Right cardiac atrium (tissue), 5 donors: ENCODE results near the gene CAPN15. TPM values are rescaled to one million over a fixed set of nuclear protein-coding genes. Genes with fewer than 3 reads are reported as not detected.
A peak's percentile ranks its signal among the peaks of the same experiment; 100 is the strongest.
"Not testable (repeated sequence)": the region's sequence is repeated elsewhere in the genome, so short reads cannot be mapped to it uniquely, and the experiment has no call there.

Experiments
- ATAC-seq, 2 donors: fragments of 200-7000 bp; cut with Tn5 transposase; one replicate each; pipeline versions ENCODE4 v1.8.0 to v1.9.1; 2020; ENCODE audit warnings: moderate library complexity in 2 of 2, mild to moderate bottlenecking in 1 of 2
- DNase-seq, 3 donors: peaks; one replicate each; pipeline ENCODE4 v3.0.0-alpha.2; 2020
- H3K27ac ChIP-seq: one replicate; pipeline ENCODE4 v1.5.1; 2013; ENCODE audit warnings: mild to moderate bottlenecking, low read length, control low read depth, moderate library complexity
- H3K27me3 ChIP-seq: one replicate; pipeline ENCODE4 v1.6.1; 2013; ENCODE audit not compliant: control insufficient read depth, insufficient read depth
- H3K4me1 ChIP-seq: one replicate; pipeline ENCODE4 v1.6.1; 2013; ENCODE audit warnings: low read length; ENCODE audit not compliant: control insufficient read depth, insufficient read depth
- H3K4me3 ChIP-seq: one replicate; pipeline ENCODE4 v1.5.1; 2013; ENCODE audit warnings: low read length, control low read depth
- H3K9me3 ChIP-seq: one replicate; pipeline ENCODE4 v1.6.1; 2013; ENCODE audit warnings: low read length; ENCODE audit not compliant: control insufficient read depth
- WGBS: extraction: QIAGEN DNeasy Blood & Tissue Kit; methylation state at CpG from one replicate; pipeline ENCODE4 v1.1.7; 2013; 5-methylcytosine and 5-hydroxymethylcytosine counted together
- intact Hi-C, 4 donors: fragments of 100-400 bp; cut with DNase I; formaldehyde crosslinking; loops; one replicate each; pipeline versions ENCODE4 v1.11.0 to v1.14.0; 2022 to 2023
- polyA plus RNA-seq: library from polyadenylated mRNA; stranded (reverse); fragments of 200-250 nt; gene quantifications from one replicate; pipeline ENCODE4 v1.2.3, GENCODE V29; 2013
- total RNA-seq, 4 donors: library from RNA; stranded (reverse); fragmentation: NEBNext Ultra II Directional; extraction: Animal tissue kit (Norgen Biotek cat#: 25700); gene quantifications; one replicate each; pipeline ENCODE4 v1.2.1, GENCODE V29; 2021
- donor health status: healthy with polysubstance abuse.
- donor health status: DM: no; HTN: yes; CAD: no.
- donor health status: DM: no; HTN: no; CAD: no.
- donor health status: DM: no; HTN: yes; CAD: no; lungs with severe emphysema.
- donor health status: DM: yes; HTN: yes; CAD: no.

CAPN15 gene
- total and polyA plus RNA-seq, 5 donors: 15.4 to 22.1 (median 18.2) TPM

- intact Hi-C loops: no loop called here
- Histone ChIP-seq H3K27me3 (no peaks in the 10 kb centered on the region), H3K4me1 (no peaks in the 10 kb centered on the region), H3K4me3 (no peak overlapping the region), H3K9me3 (no peaks in the 10 kb centered on the region), H3K27ac (no peak overlapping the region)
- DNase-seq (peak; percentile 64 to 69 (median 66)), ATAC-seq (no peak)
- WGBS: 70% methylated on average over 24 of the region's 24 CpGs
These were observed 65.2 kb downstream of the CAPN15 start for GRCh38 chr16:592518-593306.

GRCh38 chr16:593406-593805, 65.9 kb downstream of the CAPN15 start:
- H3K27ac ChIP-seq: no peak overlapping the region
- DNase-seq (peak in 1 of 3 donors; percentile 14), ATAC-seq (no peak)
- H3K27me3 ChIP-seq: no peaks in the 10 kb centered on the region
- H3K9me3 ChIP-seq: no peaks in the 10 kb centered on the region
- no peaks in the 10 kb centered on the region for H3K4me1 ChIP-seq
- intact Hi-C loops: no loop called here
- WGBS: 91% methylated on average over 9 of the region's 9 CpGs
- H3K4me3 ChIP-seq: no peak overlapping the region

GRCh38 chr16:593807-594206, 66.3 kb downstream of the CAPN15 start:
- Histone ChIP-seq H3K4me1 (no peaks in the 10 kb centered on the region), H3K9me3 (no peaks in the 10 kb centered on the region), H3K4me3 (no peak overlapping the region), H3K27ac (no peak overlapping the region), H3K27me3 (no peaks in the 10 kb centered on the region)
- ATAC-seq: no peak
- intact Hi-C loops: no loop called here
- DNase-seq: no peak
- WGBS: 87% methylated on average over 16 of the region's 16 CpGs

- no peak for DNase-seq
- Histone ChIP-seq H3K4me3 (no peak overlapping the region), H3K4me1 (no peaks in the 10 kb centered on the region), H3K27me3 (no peaks in the 10 kb centered on the region), H3K9me3 (no peaks in the 10 kb centered on the region), H3K27ac (no peak overlapping the region)
- WGBS: 86% methylated on average over 18 of the region's 18 CpGs
- ATAC-seq: no peak
- intact Hi-C loops: no loop called here
These were observed 67.6 kb downstream of the CAPN15 start for GRCh38 chr16:595094-595528.

DNA sequence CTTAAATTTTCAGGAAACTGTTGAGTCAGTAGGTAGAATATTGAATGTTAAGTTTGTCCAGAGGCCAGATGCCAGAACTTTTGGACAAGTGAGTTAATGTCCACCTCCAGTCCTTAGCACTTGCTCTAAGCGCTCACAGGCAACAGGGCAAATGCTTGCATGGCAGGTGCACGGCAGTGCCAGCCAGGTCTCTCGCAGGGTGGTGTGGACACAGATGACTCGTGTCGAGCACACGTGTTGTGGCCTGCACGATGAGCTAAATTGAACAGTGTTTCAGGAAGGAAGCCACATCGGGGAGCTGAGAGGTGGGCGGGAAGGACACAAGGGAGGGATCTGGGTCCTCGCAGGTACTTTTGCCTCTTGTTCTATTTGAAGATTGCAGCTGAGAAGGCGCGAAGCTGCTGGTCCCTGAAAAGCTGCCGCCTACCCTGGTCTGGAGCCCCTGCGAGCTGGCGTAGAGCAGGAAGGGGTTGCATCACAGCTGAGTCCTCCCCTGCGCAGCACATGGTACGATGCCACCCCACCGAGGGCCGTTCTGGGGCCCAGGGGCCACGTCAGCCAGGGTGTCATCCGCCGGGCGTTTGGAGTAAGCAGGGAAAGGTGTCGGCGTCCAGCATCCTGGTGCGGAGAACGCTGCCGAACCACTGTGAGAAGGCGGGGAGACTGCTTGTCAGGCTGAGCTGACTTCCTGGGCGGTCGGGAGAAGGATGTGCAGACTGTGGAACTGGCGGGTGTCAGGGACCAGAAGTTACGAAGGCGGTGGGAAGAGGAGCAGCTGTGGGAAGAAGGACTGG, 68.6 kb downstream of the CAPN15 start:
- intact Hi-C loops: no loop called here
- WGBS: 87% methylated on average over 34 of the region's 34 CpGs
- no peak for DNase-seq
- Histone ChIP-seq H3K27ac (no peak overlapping the region), H3K9me3 (no peaks in the 10 kb centered on the region), H3K27me3 (no peaks in the 10 kb centered on the region), H3K4me1 (no peaks in the 10 kb centered on the region), H3K4me3 (no peak overlapping the region)
- no peak for ATAC-seq

DNA sequence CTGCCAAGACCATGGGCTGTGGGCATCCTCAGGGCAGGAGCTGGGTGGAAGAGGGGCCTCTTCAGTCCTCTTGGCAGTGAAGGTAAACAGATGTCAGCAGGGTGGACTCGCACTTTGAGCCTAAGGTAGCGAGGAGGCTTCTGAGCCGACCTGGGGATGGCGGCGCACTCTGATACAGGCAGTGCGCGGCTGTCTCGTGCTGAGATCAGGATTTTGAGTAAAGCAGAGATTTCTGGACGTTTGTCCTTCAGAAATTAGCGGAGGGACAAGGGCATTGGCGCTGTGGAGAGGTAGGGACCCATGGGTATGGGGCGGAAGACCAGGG, 69.2 kb downstream of the CAPN15 start:
- Histone ChIP-seq H3K9me3 (no peaks in the 10 kb centered on the region), H3K4me1 (no peaks in the 10 kb centered on the region), H3K27me3 (no peaks in the 10 kb centered on the region), H3K4me3 (no peak overlapping the region), H3K27ac (no peak overlapping the region)
- WGBS: 93% methylated on average over 12 of the region's 12 CpGs
- DNase-seq (no peak), ATAC-seq (no peak)
- intact Hi-C loops: no loop called here

DNA sequence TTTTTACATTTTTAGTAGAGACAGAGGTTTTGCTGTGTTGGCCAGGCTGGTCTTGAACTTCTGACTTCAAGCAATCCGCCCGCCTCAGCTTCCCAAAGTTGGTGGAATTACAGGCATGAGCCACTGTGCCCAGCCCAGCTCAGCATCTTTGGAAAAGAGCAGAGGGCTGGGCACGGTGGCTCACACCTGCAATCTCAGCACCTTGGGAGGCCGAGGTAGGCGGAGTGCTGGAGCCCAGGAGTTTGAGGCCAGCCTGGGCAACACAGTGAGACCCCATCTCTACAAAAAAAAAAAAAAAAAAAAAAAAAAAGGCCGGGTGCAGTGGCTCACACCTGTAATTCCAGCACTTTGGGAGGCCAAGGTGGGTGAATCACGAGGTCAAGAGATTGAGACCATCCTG, 70.1 kb downstream of the CAPN15 start:
- H3K4me1 ChIP-seq, H3K27ac ChIP-seq, H3K4me3 ChIP-seq, ATAC-seq, intact Hi-C loops, DNase-seq, H3K27me3 ChIP-seq, H3K9me3 ChIP-seq: not testable (repeated sequence)
- WGBS: over 99% methylated on average over 7 of the region's 7 CpGs

DNA sequence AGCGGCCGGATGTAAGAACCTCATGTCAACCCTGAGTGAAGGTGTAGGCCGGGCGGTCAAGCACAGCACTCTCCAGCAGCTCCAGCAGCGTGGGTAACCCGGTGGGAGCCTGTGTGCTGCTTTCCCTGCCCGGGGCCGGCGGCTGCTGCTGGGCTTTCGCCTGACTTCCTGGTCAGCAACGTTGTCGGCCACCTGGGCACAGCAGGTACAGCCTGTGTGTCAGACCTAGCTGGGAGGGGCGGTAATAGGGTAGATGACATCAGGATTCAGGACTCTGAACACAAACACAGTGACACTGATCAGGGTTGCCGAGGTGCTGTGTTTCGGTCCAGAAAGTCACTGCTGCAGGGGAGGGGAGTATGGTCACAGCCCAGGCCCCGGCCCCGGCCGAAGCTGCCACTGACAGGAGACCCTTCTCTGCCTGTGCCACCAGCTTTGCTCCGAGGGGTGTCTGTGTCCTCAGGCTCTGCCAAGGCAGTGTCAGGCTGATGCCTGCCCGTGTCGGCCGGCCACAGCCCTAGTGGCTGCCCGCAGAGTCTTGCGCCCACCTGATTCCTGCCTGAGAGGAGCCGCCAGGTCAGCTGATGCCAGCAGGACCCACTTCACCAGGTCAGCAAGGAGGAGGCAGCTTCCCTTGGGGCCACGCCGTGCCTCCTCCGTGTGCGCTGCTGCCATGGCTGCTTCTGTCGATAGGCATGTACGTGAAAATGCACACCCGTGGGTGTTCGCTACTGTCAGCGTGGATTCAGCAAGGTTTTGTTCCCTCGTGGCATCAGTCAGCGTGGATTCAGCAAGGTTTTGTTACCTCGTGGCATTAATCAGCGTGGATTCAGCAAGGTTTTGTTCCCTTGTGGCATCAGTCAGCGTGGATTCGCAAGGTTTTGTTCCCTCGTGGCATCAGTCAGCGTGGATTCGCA, 71.6 kb downstream of the CAPN15 start:
- H3K9me3 ChIP-seq: no peaks in the 10 kb centered on the region
- H3K4me1 ChIP-seq: no peaks in the 10 kb centered on the region
- no peak overlapping the region for H3K27ac ChIP-seq
- H3K4me3 ChIP-seq: no peak overlapping the region
- no peaks in the 10 kb centered on the region for H3K27me3 ChIP-seq
- DNase-seq (no peak), ATAC-seq (no peak)
- intact Hi-C loops: no loop called here
- WGBS: 95% methylated on average over 43 of the region's 43 CpGs

DNA sequence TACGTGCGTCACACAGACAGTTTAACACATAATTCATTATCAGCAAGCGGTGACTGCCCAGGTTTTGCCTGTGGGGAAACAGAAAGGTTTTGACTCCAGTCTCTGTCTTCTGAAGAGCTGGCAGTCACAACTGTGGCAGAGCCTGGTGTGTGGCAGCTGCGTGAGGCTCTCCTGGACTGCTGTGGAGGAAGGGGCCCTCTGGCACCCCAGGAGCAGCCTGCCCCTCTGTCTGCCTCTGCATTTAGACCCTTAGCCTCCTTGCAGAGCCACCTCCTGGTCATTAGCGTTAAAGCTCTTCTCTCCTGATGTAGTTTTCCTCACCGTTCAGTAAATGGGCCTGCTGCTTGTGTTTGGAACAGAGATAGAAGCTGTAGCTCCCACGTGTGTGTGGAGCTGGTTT, 73.3 kb downstream of the CAPN15 start:
- DNase-seq (no peak), ATAC-seq (no peak)
- H3K27ac ChIP-seq: no peak overlapping the region
- H3K9me3 ChIP-seq: no peaks in the 10 kb centered on the region
- no peak overlapping the region for H3K4me3 ChIP-seq
- no peaks in the 10 kb centered on the region for H3K4me1 ChIP-seq
- no peaks in the 10 kb centered on the region for H3K27me3 ChIP-seq
- intact Hi-C loops: no loop called here
- WGBS: 40% methylated on average over 7 of the region's 7 CpGs

- DNase-seq (no peak), ATAC-seq (no peak)
- intact Hi-C loops: no loop called here
- H3K4me1 ChIP-seq: no peaks in the 10 kb centered on the region
- H3K4me3 ChIP-seq: no peak overlapping the region
- no peaks in the 10 kb centered on the region for H3K27me3 ChIP-seq
- H3K27ac ChIP-seq: no peak overlapping the region
- WGBS: 85% methylated on average over 5 of the region's 5 CpGs
- no peaks in the 10 kb centered on the region for H3K9me3 ChIP-seq
These were observed 76.4 kb downstream of the CAPN15 start for GRCh38 chr16:603933-604332.
